ENCODE data around the gene FCER1G. TPM values are rescaled to one million over a fixed set of nuclear protein-coding genes. Genes with fewer than 3 reads are reported as not detected.

The FCER1G gene
- total RNA-seq, 2 donors from 2014 or later, result 16.8 to 77.8 TPM

GRCh38 chr1:161189036-161189435 is 26.1 kb upstream of the FCER1G start:
- Histone ChIP-seq H3K4me1 (peaks cover 0 to 43% of the 10 kb centered on the region in 2 donors), H3K27ac (no peak overlapping the region), H3K36me3 (peaks cover 23% of the 10 kb centered on the region), H3K9me3 (no peaks in the 10 kb centered on the region), H3K4me3 (no peak overlapping the region), H3K27me3 (no peaks in the 10 kb centered on the region)
- TF ChIP-seq CTCF (IDR thresholded peaks at IDR 0.05), result no peak
- no peak for DNase-seq (ENCODE audit: low spot score)

- TF ChIP-seq CTCF (IDR thresholded peaks at IDR 0.05), result no peak
- Histone ChIP-seq H3K4me3 (no peak overlapping the region), H3K4me1 (peaks cover 0 to 34% of the 10 kb centered on the region in 2 donors), H3K36me3 (peaks cover 39% of the 10 kb centered on the region), H3K9me3 (no peaks in the 10 kb centered on the region), H3K27ac (no peak overlapping the region), H3K27me3 (no peaks in the 10 kb centered on the region)
- no peak for DNase-seq (ENCODE audit: low spot score)
These were observed 24.1 kb upstream of the FCER1G start for GRCh38 chr1:161190962-161191521.

GRCh38 chr1:161191971-161192370 is 23.1 kb upstream of the FCER1G start:
- H3K4me3 ChIP-seq, result no peak overlapping the region
- no peak for TF ChIP-seq CTCF (IDR thresholded peaks at IDR 0.05)
- H3K27ac ChIP-seq, result no peak overlapping the region
- H3K9me3 ChIP-seq, result no peaks in the 10 kb centered on the region
- peaks cover 0 to 36% of the 10 kb centered on the region in 2 donors for H3K4me1 ChIP-seq
- peaks cover 45% of the 10 kb centered on the region for H3K36me3 ChIP-seq
- H3K27me3 ChIP-seq, result no peaks in the 10 kb centered on the region
- DNase-seq (ENCODE audit: low spot score), result no peak

- DNase-seq (ENCODE audit: low spot score), result no peak
- Histone ChIP-seq H3K36me3 (peaks cover 45% of the 10 kb centered on the region), H3K27ac (peak overlapping the region; percentile 29 to 33), H3K4me1 (peaks cover 0 to 44% of the 10 kb centered on the region in 2 donors), H3K27me3 (no peaks in the 10 kb centered on the region), H3K4me3 (no peak overlapping the region), H3K9me3 (no peaks in the 10 kb centered on the region)
- TF ChIP-seq CTCF (IDR thresholded peaks at IDR 0.05), result peak; percentile 78 to 91
These were observed 22.3 kb upstream of the FCER1G start for GRCh38 chr1:161192476-161193465.

- peaks cover 0 to 53% of the 10 kb centered on the region in 2 donors for H3K4me1 ChIP-seq
- H3K4me3 ChIP-seq, result peak overlapping the region; percentile 5 to 23
- H3K9me3 ChIP-seq, result no peaks in the 10 kb centered on the region
- no peak for TF ChIP-seq CTCF (IDR thresholded peaks at IDR 0.05)
- H3K27ac ChIP-seq, result peak overlapping the region; percentile 29 to 33
- peaks cover 45% of the 10 kb centered on the region for H3K36me3 ChIP-seq
- no peaks in the 10 kb centered on the region for H3K27me3 ChIP-seq
- no peak for DNase-seq (ENCODE audit: low spot score)
These were observed 21.4 kb upstream of the FCER1G start for GRCh38 chr1:161193561-161194235.

Data from right atrium auricular region (tissue), 2 donors.